Right lobe of liver (tissue), 6 donors: ENCODE results near the gene SQSTM1. TPM values are rescaled to one million over a fixed set of nuclear protein-coding genes. Genes with fewer than 3 reads are reported as not detected.

Experiments used
- ATAC-seq, 4 donors: fragments of 200-7000 bp; cut with Tn5 transposase; one replicate each; pipeline ENCODE4 v1.9.1; 2020; ENCODE audit warnings: mild to moderate bottlenecking in 4 of 4, moderate library complexity in 4 of 4
- DNase-seq, 3 donors: peaks; one replicate each; pipeline ENCODE4 v3.0.0-alpha.2; 2020
- H3K27ac ChIP-seq, 3 donors: fragments of 200-600 bp; one replicate each; pipeline ENCODE4 v1.8.0; 2022
- H3K27me3 ChIP-seq, 2 donors: fragments of 200-600 bp; one replicate each; pipeline ENCODE4 v1.8.0; 2022
- H3K36me3 ChIP-seq, 4 donors: fragments of 200-600 bp; sonication (generic) in 1 of 4; one replicate each; pipeline versions ENCODE4 v1.5.1 to v1.8.0; 2017 to 2022; ENCODE audit warnings: control low read depth in 1 of 4
- H3K4me1 ChIP-seq, 4 donors: fragments of 200-600 bp; sonication (generic) in 1 of 4; one replicate each; pipeline versions ENCODE4 v1.5.1 to v1.8.0; 2017 to 2022; ENCODE audit warnings: control low read depth in 1 of 4
- H3K4me3 ChIP-seq, 3 donors: fragments of 200-600 bp; one replicate each; pipeline ENCODE4 v1.8.0; 2022
- H3K9me3 ChIP-seq, 4 donors: fragments of 200-600 bp; sonication (generic) in 1 of 4; one replicate each; pipeline versions ENCODE4 v1.5.1 to v1.8.0; 2017 to 2022; ENCODE audit warnings: control low read depth in 1 of 4
- POLR2A ChIP-seq: fragments of 450-650 bp; IDR thresholded peaks from one replicate; pipeline ENCODE4 v1.6.1; 2017; ENCODE audit warnings: antibody characterized with exemption, mild to moderate bottlenecking
- WGBS: methylation state at CpG from one replicate; pipeline ENCODE4 v1.1.6; 2018; ENCODE audit warnings: low coverage, low lambda C conversion rate; ENCODE audit not compliant: insufficient coverage; ENCODE audit errors: missing lambda C conversion rate; 5-methylcytosine and 5-hydroxymethylcytosine counted together
- intact Hi-C, 2 donors: fragments of 100-400 bp; cut with DNase I; formaldehyde crosslinking; loops; one replicate each; pipeline versions ENCODE4 v1.11.2 to v1.14.1; 2022
- total RNA-seq, 6 experiments: library from RNA; depleted of rRNA in 2 of 6; stranded (reverse); fragments of >200 nt in 2 of 6; fragmentation: NEBNext Ultra II Directional in 3 of 6; extraction: Animal tissue kit (Norgen Biotek cat#: 25700) in 3 of 6; gene quantifications; one replicate each; pipeline versions ENCODE4 v1.1.0 to v1.2.4, GENCODE V29; 2016 to 2023
- TF ChIP-seq, protein P1 (sequence below), 4 donors: fragments of 200-600 bp in 3 of 4; fragments of 450-650 bp in 1 of 4; IDR thresholded peaks; one replicate each; pipeline versions ENCODE4 v1.5.1 to v1.8.0; 2016 to 2022; ENCODE audit warnings: antibody characterized with exemption in 4 of 4, mild to moderate bottlenecking in 2 of 4
- donor health status: DM: no; HTN: yes; CAD: no.
- donor health status: DM: no; HTN: no; CAD: no.
- donor health status: DM: no; HTN: no; CAD: no.
- donor health status: DM: no; HTN: yes; CAD: no.
- donor health status: DM: no; HTN: yes; CAD: no.

Gene SQSTM1
- total RNA-seq, 6 experiments from 2014 or later: 195 to 1,174 (median 649) TPM

- peak overlapping the region in 2 of 3 donors; percentile 47 to 55 for H3K27ac ChIP-seq
- no peaks in the 10 kb centered on the region for H3K27me3 ChIP-seq
- intact Hi-C loops: no loop called here
- peak in 2 of 3 donors; percentile 41 to 59 for DNase-seq
- H3K4me3 ChIP-seq: no peak overlapping the region
- ATAC-seq: no peak
- TF ChIP-seq POLR2A: no peak
- no peaks in the 10 kb centered on the region for H3K9me3 ChIP-seq
- WGBS: 28% methylated on average over 10 of the region's 24 CpGs
- H3K36me3 ChIP-seq: peaks cover 0 to 8% (median 4%) of the 10 kb centered on the region in 4 donors
- peaks cover 0 to 18% (median 8%) of the 10 kb centered on the region in 4 donors for H3K4me1 ChIP-seq
Observed at GRCh38 chr5:179792612-179793467, 27.9 kb upstream of the SQSTM1 start.

DNA sequence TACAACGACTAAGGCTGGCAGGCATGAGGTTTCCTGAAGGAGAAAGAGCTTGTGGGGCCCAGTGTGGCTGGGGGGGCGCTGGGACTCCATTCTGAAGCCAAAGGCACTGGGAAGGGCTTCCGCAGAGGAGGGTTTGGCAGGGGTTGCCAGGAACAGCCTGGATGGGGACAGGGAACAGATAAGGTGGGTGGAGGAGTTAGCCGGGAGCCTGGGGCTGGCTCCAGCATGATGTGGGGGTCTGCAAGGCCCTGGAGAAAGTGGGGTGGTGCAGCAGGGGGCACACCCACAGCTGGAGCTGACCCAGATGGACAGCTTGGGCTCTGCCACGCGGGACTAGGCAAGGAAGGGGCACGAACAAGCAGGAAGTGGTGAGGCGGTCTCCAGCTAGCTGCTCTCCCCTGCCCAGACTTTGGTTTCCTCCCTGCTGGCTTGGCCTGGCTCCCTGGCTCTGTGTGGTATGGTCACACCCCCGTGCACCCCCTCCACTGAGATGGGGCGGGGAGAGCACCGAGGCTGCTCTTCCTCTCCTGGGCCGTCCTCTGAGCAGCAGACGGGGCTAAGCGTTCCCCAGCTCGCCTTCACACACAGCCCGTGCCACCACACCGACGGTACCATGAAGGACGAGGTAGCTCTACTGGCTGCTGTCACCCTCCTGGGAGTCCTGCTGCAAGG is 27.1 kb upstream of the SQSTM1 start, which contains the start of gene LTC4S:
TSS of gene LTC4S (plus strand) at position 519 of the 672 bp plus-strand sequence. CDS start at position 614, 95 bp downstream.
- Histone ChIP-seq H3K4me1 (peaks cover 0 to 18% (median 8%) of the 10 kb centered on the region in 4 donors), H3K27ac (peak within 1 kb of the TSS in 2 of 3 donors; percentile 47 to 55), H3K9me3 (no peaks in the 10 kb centered on the region), H3K36me3 (peaks cover 0 to 16% (median 11%) of the 10 kb centered on the region in 4 donors), H3K4me3 (no peak within 1 kb of the TSS), H3K27me3 (no peaks in the 10 kb centered on the region)
- DNase-seq: peak; percentile 62 to 77 (median 74)
- WGBS: 49% methylated on average over 4 of the region's 19 CpGs
- intact Hi-C loops: no loop called here
- ATAC-seq: peak; percentile 13 to 27 (median 18)
- TF ChIP-seq POLR2A: no peak
- TF ChIP-seq, protein P1, sequence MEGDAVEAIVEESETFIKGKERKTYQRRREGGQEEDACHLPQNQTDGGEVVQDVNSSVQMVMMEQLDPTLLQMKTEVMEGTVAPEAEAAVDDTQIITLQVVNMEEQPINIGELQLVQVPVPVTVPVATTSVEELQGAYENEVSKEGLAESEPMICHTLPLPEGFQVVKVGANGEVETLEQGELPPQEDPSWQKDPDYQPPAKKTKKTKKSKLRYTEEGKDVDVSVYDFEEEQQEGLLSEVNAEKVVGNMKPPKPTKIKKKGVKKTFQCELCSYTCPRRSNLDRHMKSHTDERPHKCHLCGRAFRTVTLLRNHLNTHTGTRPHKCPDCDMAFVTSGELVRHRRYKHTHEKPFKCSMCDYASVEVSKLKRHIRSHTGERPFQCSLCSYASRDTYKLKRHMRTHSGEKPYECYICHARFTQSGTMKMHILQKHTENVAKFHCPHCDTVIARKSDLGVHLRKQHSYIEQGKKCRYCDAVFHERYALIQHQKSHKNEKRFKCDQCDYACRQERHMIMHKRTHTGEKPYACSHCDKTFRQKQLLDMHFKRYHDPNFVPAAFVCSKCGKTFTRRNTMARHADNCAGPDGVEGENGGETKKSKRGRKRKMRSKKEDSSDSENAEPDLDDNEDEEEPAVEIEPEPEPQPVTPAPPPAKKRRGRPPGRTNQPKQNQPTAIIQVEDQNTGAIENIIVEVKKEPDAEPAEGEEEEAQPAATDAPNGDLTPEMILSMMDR (IDR thresholded peaks at IDR 0.05): no peak

GRCh38 chr5:179794171-179794570 is 26.5 kb upstream of the SQSTM1 start:
- no CpG with 5 or more reads among the region's 3 CpGs for WGBS
- H3K9me3 ChIP-seq: no peaks in the 10 kb centered on the region

DNA sequence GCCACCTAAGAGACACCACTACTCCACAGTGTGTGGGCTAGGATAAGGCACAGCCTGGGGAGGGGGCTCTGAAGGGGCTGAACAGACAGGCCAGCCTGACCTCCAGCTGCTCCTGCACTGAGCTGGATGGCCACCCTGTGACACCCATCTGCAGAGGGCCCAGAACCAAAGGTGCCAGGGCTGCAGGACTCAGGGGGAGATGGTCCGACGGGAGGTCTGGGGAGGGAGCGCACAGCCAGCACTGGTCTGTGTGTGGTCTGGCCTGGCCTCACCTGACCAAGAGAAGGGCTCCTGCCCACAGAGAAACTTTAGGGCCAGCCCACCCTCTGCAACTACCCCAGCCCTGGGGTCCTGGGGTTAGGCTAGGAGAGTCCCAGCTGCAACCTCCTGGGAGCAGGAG is 26.1 kb upstream of the SQSTM1 start:
- no CpG with 5 or more reads among the region's 3 CpGs for WGBS
- TF ChIP-seq, protein P1 (IDR thresholded peaks at IDR 0.05): no peak
- no peak for TF ChIP-seq POLR2A
- DNase-seq: peak in 1 of 3 donors; percentile 49
- no peaks in the 10 kb centered on the region for H3K27me3 ChIP-seq
- H3K9me3 ChIP-seq: no peaks in the 10 kb centered on the region
- no peak overlapping the region for H3K4me3 ChIP-seq
- H3K36me3 ChIP-seq: peaks cover 2 to 26% (median 18%) of the 10 kb centered on the region in 4 donors
- H3K4me1 ChIP-seq: peaks cover 0 to 18% (median 8%) of the 10 kb centered on the region in 4 donors
- intact Hi-C loops: no loop called here
- ATAC-seq: no peak
- no peak overlapping the region for H3K27ac ChIP-seq

More at GRCh38 chr5:179794171-179794570, 26.5 kb upstream of the SQSTM1 start:
- no peak overlapping the region for H3K4me3 ChIP-seq
- ATAC-seq: no peak
- no peaks in the 10 kb centered on the region for H3K27me3 ChIP-seq
- peaks cover 2 to 22% (median 16%) of the 10 kb centered on the region in 4 donors for H3K36me3 ChIP-seq
- H3K4me1 ChIP-seq: peaks cover 0 to 18% (median 8%) of the 10 kb centered on the region in 4 donors
- TF ChIP-seq, protein P1 (IDR thresholded peaks at IDR 0.05): no peak
- TF ChIP-seq POLR2A: no peak
- intact Hi-C loops: no loop called here
- no peak for DNase-seq
- H3K27ac ChIP-seq: peak overlapping the region in 1 of 3 donors; percentile 38
